PC-3 (cell line): ENCODE measurements around the gene ZEB2.

Experiments used
- CTCF ChIP-seq: fragments of 300-600 bp; sonication (generic); conservative IDR thresholded peaks from 2 replicates; pipeline ENCODE4 v1.5.1; 2017; ENCODE audit warnings: antibody characterized with exemption, low read depth, mild to moderate bottlenecking, low read length
- EZH2phosphoT487 ChIP-seq: fragments of 300-600 bp; sonication (generic); IDR thresholded peaks from 2 replicates; pipeline ENCODE4 v1.6.1; 2018; ENCODE audit warnings: mild to moderate bottlenecking, antibody characterized with exemption, low read length, borderline replicate concordance

GRCh38 chr2:144456680-144457079, 63.2 kb downstream of the ZEB2 start:
- no peak for TF ChIP-seq CTCF
- TF ChIP-seq EZH2phosphoT487: no peak
